ENCODE results near the gene NUP107.

Gene NUP107

GRCh38 chr12:68775121-68775630 is 88.4 kb downstream of the NUP107 start:
- no peak for DNase-seq (ENCODE audit: low spot score)

GRCh38 chr12:68776976-68777610 is 90.3 kb downstream of the NUP107 start:
- no peak for DNase-seq (ENCODE audit: low spot score)

GRCh38 chr12:68779280-68779679 is 92.5 kb downstream of the NUP107 start:
- no peak for DNase-seq (ENCODE audit: low spot score)

- DNase-seq (ENCODE audit: low spot score) = no peak
These were observed 94.0 kb downstream of the NUP107 start for GRCh38 chr12:68780731-68781130.

- no peak for DNase-seq (ENCODE audit: low spot score)
These were observed 95.0 kb downstream of the NUP107 start for GRCh38 chr12:68781728-68782127.

GRCh38 chr12:68784015-68784414 is 97.2 kb downstream of the NUP107 start:
- no peak for DNase-seq (ENCODE audit: low spot score)

- no peak for DNase-seq (ENCODE audit: low spot score)
These were observed 98.6 kb downstream of the NUP107 start for GRCh38 chr12:68785358-68785757.

GRCh38 chr12:68785823-68786222 is 99.0 kb downstream of the NUP107 start:
- DNase-seq (ENCODE audit: low spot score) = no peak

GRCh38 chr12:68786929-68787328 is 100.2 kb downstream of the NUP107 start:
- no peak for DNase-seq (ENCODE audit: low spot score)

GRCh38 chr12:68788554-68789143 is 101.9 kb downstream of the NUP107 start:
- DNase-seq (ENCODE audit: low spot score) = no peak

GRCh38 chr12:68789144-68789878 is 102.5 kb downstream of the NUP107 start:
- no peak for DNase-seq (ENCODE audit: low spot score)

GRCh38 chr12:68790081-68790951 is 103.5 kb downstream of the NUP107 start:
- DNase-seq (ENCODE audit: low spot score) = no peak

- DNase-seq (ENCODE audit: low spot score) = no peak
These were observed 104.1 kb downstream of the NUP107 start for GRCh38 chr12:68790952-68791234.

GRCh38 chr12:68791897-68792481 is 105.2 kb downstream of the NUP107 start:
- DNase-seq (ENCODE audit: low spot score) = no peak

- no peak for DNase-seq (ENCODE audit: low spot score)
These were observed 106.2 kb downstream of the NUP107 start for GRCh38 chr12:68792952-68793351.

GRCh38 chr12:68793436-68793835 is 106.7 kb downstream of the NUP107 start:
- DNase-seq (ENCODE audit: low spot score) = no peak

- DNase-seq (ENCODE audit: low spot score) = no peak
These were observed 107.3 kb downstream of the NUP107 start for GRCh38 chr12:68793975-68794652.

- no peak for DNase-seq (ENCODE audit: low spot score)
These were observed 108.0 kb downstream of the NUP107 start for GRCh38 chr12:68794653-68795251.

Data from left forelimb (tissue), 1 donor.